Upper lobe of left lung (tissue), 6 donors: ENCODE measurements around the gene ZNHIT6. TPM values are rescaled to one million over a fixed set of nuclear protein-coding genes. Genes with fewer than 3 reads are reported as not detected.
A peak's percentile ranks its signal among the peaks of the same experiment; 100 is the strongest.

ENCODE experiments used
- ATAC-seq, 2 donors: fragments of 200-7000 bp; cut with Tn5 transposase; one replicate each; pipeline ENCODE4 v1.9.1; 2022; ENCODE audit warnings: mild to moderate bottlenecking in 2 of 2, moderate library complexity in 2 of 2; ENCODE audit not compliant: low FRiP score in 2 of 2
- DNase-seq, 2 donors: peaks; one replicate each; pipeline ENCODE4 v3.0.0-alpha.2; 2019 to 2020
- H3K27ac ChIP-seq, 4 donors: fragments of 200-600 bp; sonication (generic); one replicate each; pipeline ENCODE4 v1.5.1; 2016 to 2019
- H3K27me3 ChIP-seq, 4 donors: fragments of 200-600 bp; sonication (generic); one replicate each; pipeline ENCODE4 v1.5.1; 2017 to 2019
- H3K36me3 ChIP-seq, 4 donors: fragments of 200-600 bp; sonication (generic); one replicate each; pipeline ENCODE4 v1.5.1; 2016 to 2019
- H3K4me1 ChIP-seq, 4 donors: fragments of 200-600 bp; sonication (generic); one replicate each; pipeline ENCODE4 v1.5.1; 2018 to 2019
- H3K4me3 ChIP-seq, 4 donors: fragments of 200-600 bp; sonication (generic); one replicate each; pipeline ENCODE4 v1.5.1; 2017 to 2019; ENCODE audit warnings: mild to moderate bottlenecking in 2 of 4, moderate library complexity in 1 of 4
- H3K9me3 ChIP-seq, 4 donors: fragments of 200-600 bp; sonication (generic); one replicate each; pipeline ENCODE4 v1.5.1; 2018 to 2019
- CTCF ChIP-seq, 6 experiments: fragments of 450-650 bp in 4 of 6; fragments of 200-600 bp in 2 of 6; sonication (generic) in 2 of 6; IDR thresholded peaks; one replicate each; pipeline ENCODE4 v1.5.1; 2016 to 2019; ENCODE audit warnings: antibody characterized with exemption in 6 of 6
- EP300 ChIP-seq, 4 donors: sonication (generic); formaldehyde crosslinking; IDR thresholded peaks; one replicate each; pipeline ENCODE4 v1.5.1; 2017; ENCODE audit warnings: antibody characterized with exemption in 4 of 4, control low read depth in 2 of 4
- POLR2A ChIP-seq, 4 donors: fragments of 450-650 bp; IDR thresholded peaks; one replicate each; pipeline ENCODE4 v1.5.1; 2016 to 2017; ENCODE audit warnings: antibody characterized with exemption in 4 of 4, mild to moderate bottlenecking in 2 of 4
- POLR2AphosphoS5 ChIP-seq, 2 donors: sonication (generic); formaldehyde crosslinking; IDR thresholded peaks; one replicate each; pipeline ENCODE4 v1.5.1; 2017; ENCODE audit warnings: antibody characterized with exemption in 2 of 2
- WGBS, 2 donors: methylation state at CpG; one replicate each; pipeline ENCODE4 v1.1.5; 2017 to 2018; 5-methylcytosine and 5-hydroxymethylcytosine counted together
- total RNA-seq, 6 donors: library from RNA; depleted of rRNA in 4 of 6; stranded (reverse); fragments of >200 nt in 4 of 6; gene quantifications; one replicate each; pipeline versions ENCODE4 v1.1.0 to v1.2.1, GENCODE V29; 2016 to 2021
- donor health status: DM: no; HTN: no; CAD: no; lungs with moderate emphysema.
- donor health status: DM: no; HTN: yes; CAD: no; lungs with severe emphysema.

The ZNHIT6 gene
- 10 to 100 TPM in 3 of 6 donors, 1 to 10 TPM in 3; 4.2 to 13.2 (median 10.0) TPM for total RNA-seq

DNA sequence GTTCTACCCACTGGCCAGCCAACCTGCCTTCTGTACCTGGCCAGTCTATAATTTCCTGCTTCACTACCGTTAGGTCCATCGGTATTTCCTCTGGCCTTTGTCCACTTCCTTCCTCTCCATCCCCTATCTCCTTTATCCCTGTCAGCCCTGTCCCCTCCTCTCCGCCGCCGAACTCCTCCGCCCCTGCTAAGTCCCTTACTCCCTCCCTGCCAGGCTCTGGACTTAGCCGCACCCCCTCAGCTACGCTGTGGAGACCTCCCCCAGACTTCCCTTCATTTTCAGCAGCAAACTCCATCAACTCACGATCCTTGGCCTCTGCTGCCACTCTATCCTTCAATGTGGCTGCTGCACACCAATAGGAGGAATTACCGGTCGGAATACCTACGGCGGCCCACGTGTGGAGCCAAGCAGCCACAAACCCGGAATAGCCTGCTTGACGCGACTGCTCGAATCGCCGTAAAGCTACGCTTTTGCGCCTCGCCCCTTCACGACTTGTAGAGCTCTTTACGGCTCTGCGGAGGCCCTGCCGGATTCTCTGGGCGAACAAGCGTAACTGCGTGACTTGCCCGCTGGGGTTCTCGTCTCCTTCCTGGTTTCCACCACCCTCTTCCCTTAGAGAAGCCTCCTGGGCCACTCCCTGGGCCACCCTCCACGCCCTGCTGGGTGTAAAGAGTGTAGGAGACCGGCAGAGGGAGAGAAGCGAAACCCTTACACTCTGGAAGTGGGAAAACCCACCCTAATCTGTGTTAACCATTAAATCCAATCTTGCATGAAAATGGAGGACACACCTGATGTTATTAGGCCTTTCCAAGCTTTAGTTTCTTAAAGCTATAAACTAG is at the start of gene ZNHIT6:
Gene ZNHIT6, minus strand, starts transcription at position 444 of the 839 bp plus-strand sequence. Its CDS starts 149 bp downstream, at position 295.
- peak; percentile 61 to 93 for DNase-seq
- TF ChIP-seq EP300 (IDR thresholded peaks at IDR 0.05) = no peak
- peak; percentile 60 to 82 for TF ChIP-seq POLR2AphosphoS5 (IDR thresholded peaks at IDR 0.05)
- peak in 2 of 4 donors; percentile 33 to 72 for TF ChIP-seq POLR2A (IDR thresholded peaks at IDR 0.05)
- peak in 5 of 6 experiments; percentile 29 to 66 (median 47) for TF ChIP-seq CTCF (IDR thresholded peaks at IDR 0.05)
- Histone ChIP-seq H3K36me3 (peaks cover 0 to 17% (median 2%) of the 10 kb centered on the region in 4 donors), H3K9me3 (no peaks in the 10 kb centered on the region), H3K27ac (peak within 1 kb of the TSS; percentile 49 to 91 (median 89)), H3K27me3 (no peaks in the 10 kb centered on the region), H3K4me3 (peak within 1 kb of the TSS; percentile 57 to 94 (median 85)), H3K4me1 (peaks cover 12 to 18% (median 15%) of the 10 kb centered on the region in 4 donors)
- 2 to 5% methylated on average over 19 to 29 of the region's 35 CpGs for WGBS, 2 donors
- peak; percentile 98 to 99 for ATAC-seq

DNA sequence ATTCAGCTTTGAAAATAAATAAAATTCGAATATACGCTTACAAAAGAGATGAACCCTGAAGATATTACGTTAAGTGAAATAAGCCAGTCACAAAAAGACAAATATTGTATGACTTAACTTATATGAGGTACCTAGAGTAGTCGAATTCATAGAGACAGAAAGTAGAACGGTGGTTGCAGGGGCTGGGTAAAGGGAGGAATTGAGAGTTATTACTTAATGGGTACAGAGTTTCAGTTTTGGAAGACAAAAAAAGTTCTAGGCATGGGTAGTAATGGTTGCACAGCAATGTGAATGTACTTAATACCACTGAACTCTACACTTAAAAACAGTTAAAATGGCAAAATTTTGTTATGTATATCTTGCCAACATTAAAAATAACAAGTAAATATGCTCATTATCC is 48.6 kb upstream of the ZNHIT6 start:
- H3K27me3 ChIP-seq = no peaks in the 10 kb centered on the region
- no peak overlapping the region for H3K4me3 ChIP-seq
- no peak overlapping the region for H3K27ac ChIP-seq
- H3K9me3 ChIP-seq = no peaks in the 10 kb centered on the region
- WGBS, 2 donors = 86 to 87% methylated on average over 5 of the region's 5 CpGs
- H3K36me3 ChIP-seq = no peaks in the 10 kb centered on the region
- ATAC-seq (no peak), DNase-seq (no peak)
- TF ChIP-seq POLR2AphosphoS5 (IDR thresholded peaks at IDR 0.05) = no peak
- no peak for TF ChIP-seq EP300 (IDR thresholded peaks at IDR 0.05)
- no peak for TF ChIP-seq POLR2A (IDR thresholded peaks at IDR 0.05)
- TF ChIP-seq CTCF (IDR thresholded peaks at IDR 0.05) = no peak
- no peaks in the 10 kb centered on the region for H3K4me1 ChIP-seq

DNA sequence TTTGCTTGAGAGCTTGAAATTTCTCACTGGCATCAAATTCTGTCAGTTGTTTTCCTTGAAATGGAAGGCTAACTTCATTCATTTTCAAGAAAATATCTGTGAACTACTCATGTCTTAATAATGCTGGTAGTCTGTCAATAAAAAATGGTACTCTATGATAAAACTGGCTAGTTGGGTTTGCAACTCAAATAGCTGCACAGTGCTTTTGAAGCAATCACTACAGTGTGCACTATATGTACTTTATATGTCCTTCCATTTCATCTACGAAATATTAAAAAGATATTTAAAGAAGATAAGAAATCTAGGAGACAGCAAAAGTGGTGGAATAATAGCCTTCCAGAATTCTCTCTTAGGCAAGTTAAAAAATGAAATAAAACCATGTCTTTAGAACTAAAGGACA is 39.9 kb upstream of the ZNHIT6 start:
- Histone ChIP-seq H3K9me3 (no peaks in the 10 kb centered on the region), H3K27me3 (no peaks in the 10 kb centered on the region), H3K27ac (no peak overlapping the region), H3K4me1 (no peaks in the 10 kb centered on the region), H3K4me3 (no peak overlapping the region), H3K36me3 (no peaks in the 10 kb centered on the region)
- TF ChIP-seq EP300 (IDR thresholded peaks at IDR 0.05) (no peak), CTCF (IDR thresholded peaks at IDR 0.05) (no peak), POLR2AphosphoS5 (IDR thresholded peaks at IDR 0.05) (no peak), POLR2A (IDR thresholded peaks at IDR 0.05) (no peak)
- 0 to 78% methylated on average over 1 of the region's 1 CpG for WGBS, 2 donors
- DNase-seq = no peak
- no peak for ATAC-seq

GRCh38 chr1:85746777-85747176 is 38.5 kb upstream of the ZNHIT6 start:
- Histone ChIP-seq H3K27ac (no peak overlapping the region), H3K9me3 (no peaks in the 10 kb centered on the region), H3K36me3 (no peaks in the 10 kb centered on the region), H3K4me1 (no peaks in the 10 kb centered on the region), H3K27me3 (no peaks in the 10 kb centered on the region), H3K4me3 (no peak overlapping the region)
- DNase-seq = no peak
- TF ChIP-seq EP300 (IDR thresholded peaks at IDR 0.05) = no peak
- no peak for TF ChIP-seq POLR2AphosphoS5 (IDR thresholded peaks at IDR 0.05)
- no peak for TF ChIP-seq POLR2A (IDR thresholded peaks at IDR 0.05)
- TF ChIP-seq CTCF (IDR thresholded peaks at IDR 0.05) = no peak
- 88 to 92% methylated on average over 3 of the region's 3 CpGs for WGBS, 2 donors
- ATAC-seq = no peak
